H1 (cell line): ENCODE measurements around the gene LGALS9. TPM values are rescaled to one million over a fixed set of nuclear protein-coding genes. Genes with fewer than 3 reads are reported as not detected.

Experiments used
- CTCF ChIA-PET: fragments of 300-600 bp; sonication (Branson Sonifier 250); formaldehyde crosslinking; loops from one replicate; lab custom pipeline; 2021; ENCODE audit not compliant: partially characterized antibody; lab: Charles Lee
- POLR2A ChIA-PET: fragments of 300-600 bp; sonication (Branson Sonifier 250); formaldehyde crosslinking; loops from one replicate; lab custom pipeline; 2021; ENCODE audit warnings: inconsistent platforms; ENCODE audit not compliant: partially characterized antibody; lab: Charles Lee
- DNase-seq, 2 experiments: peaks; one replicate each; pipeline versions ENCODE4 v3.0.0 to v3.0.0-alpha.2; 2010 to 2022; ENCODE audit warnings: low spot score in 2 of 2, low read depth in 1 of 2, mixed read lengths in 1 of 2
- FAIRE-seq: peaks from 2 replicates; lab custom pipeline; 2011; peaks lifted over from hg19 to GRCh38; lab: Jason Lieb, UNC
- H2AFZ ChIP-seq: 2 replicates; pipeline ENCODE4 v1.8.1; 2012; ENCODE audit warnings: low read length, inconsistent platforms
- H2AK5ac ChIP-seq: 2 replicates; pipeline ENCODE4 v1.6.1; 2013; ENCODE audit warnings: low read depth, low read length
- H2BK120ac ChIP-seq: replicated peaks from 2 replicates; pipeline ENCODE3; 2013; ENCODE audit warnings: low read depth, low read length, inconsistent platforms
- H2BK12ac ChIP-seq: 2 replicates; pipeline ENCODE4 v1.6.1; 2013; ENCODE audit warnings: low read depth, low read length
- H2BK15ac ChIP-seq: 2 replicates; pipeline ENCODE4 v1.6.1; 2013; ENCODE audit warnings: low read length
- H2BK20ac ChIP-seq: 2 replicates; pipeline ENCODE4 v1.6.1; 2013; ENCODE audit warnings: low read length
- H2BK5ac ChIP-seq: 2 replicates; pipeline ENCODE4 v1.6.1; 2013; ENCODE audit warnings: low read depth, low read length
- H3K14ac ChIP-seq: 2 replicates; pipeline ENCODE4 v1.6.1; 2013; ENCODE audit warnings: inconsistent platforms; ENCODE audit not compliant: insufficient read length
- H3K18ac ChIP-seq: 2 replicates; pipeline ENCODE4 v1.6.1; 2013; ENCODE audit warnings: low read length; ENCODE audit errors: extremely low read depth
- H3K23ac ChIP-seq: 2 replicates; pipeline ENCODE4 v1.6.1; 2013; ENCODE audit warnings: inconsistent platforms; ENCODE audit not compliant: insufficient read length
- H3K23me2 ChIP-seq: 2 replicates; pipeline ENCODE4 v1.6.1; 2013; ENCODE audit warnings: low read depth, low read length
- H3K27ac ChIP-seq: 2 replicates; pipeline ENCODE4 v1.6.1; 2011; ENCODE audit warnings: low read depth, low read length, inconsistent platforms
- H3K27me3 ChIP-seq, 4 experiments: replicated peaks in 1 of 4; 1 replicate in 1 of 4; 2 replicates in 3 of 4; pipeline versions ENCODE4 v1.6.1 to v1.8.1; 2011 to 2013; ENCODE audit warnings: low read length in 3 of 4, mild to moderate bottlenecking in 3 of 4, inconsistent platforms in 2 of 4, mixed read lengths in 2 of 4, moderate library complexity in 1 of 4; ENCODE audit not compliant: control insufficient read depth in 3 of 4, insufficient read depth in 3 of 4; ENCODE audit errors: extremely low read depth in 1 of 4
- H3K36me3 ChIP-seq, 4 experiments: 2 replicates each; pipeline versions ENCODE4 v1.6.1 to v1.8.1; 2011 to 2013; ENCODE audit warnings: mild to moderate bottlenecking in 4 of 4, low read length in 3 of 4, moderate library complexity in 2 of 4, control low read depth in 1 of 4, inconsistent platforms in 1 of 4; ENCODE audit not compliant: insufficient read depth in 4 of 4, control insufficient read depth in 2 of 4
- H3K4ac ChIP-seq: replicated peaks from 2 replicates; pipeline ENCODE3; 2013; ENCODE audit warnings: low read length, low read depth, mixed read lengths, inconsistent platforms; ENCODE audit not compliant: insufficient read length
- H3K4me1 ChIP-seq, 4 experiments: replicated peaks in 1 of 4; 1 replicate in 1 of 4; 2 replicates in 3 of 4; pipeline versions ENCODE4 v1.6.1 to v1.8.1; 2011 to 2013; ENCODE audit warnings: low read length in 3 of 4, inconsistent platforms in 2 of 4, mixed read lengths in 1 of 4; ENCODE audit not compliant: insufficient read depth in 4 of 4, control insufficient read depth in 3 of 4
- H3K4me2 ChIP-seq, 2 experiments: 2 replicates each; pipeline versions ENCODE4 v1.6.1 to v1.8.1; 2011 to 2013; ENCODE audit warnings: low read depth in 2 of 2, low read length in 2 of 2, control low read depth in 1 of 2, inconsistent platforms in 1 of 2, mild to moderate bottlenecking in 1 of 2; ENCODE audit not compliant: insufficient read depth in 1 of 2
- H3K4me3 ChIP-seq, 4 experiments: fragments of 200-600, 300-600 bp in 1 of 4; sonication (generic), shearing (Covaris generic), sonication (Bioruptor Twin) in 1 of 4; 2 replicates each; pipeline versions ENCODE4 v1.5.1 to v1.8.1; 2011 to 2016; ENCODE audit warnings: low read length in 4 of 4, low read depth in 3 of 4, control low read depth in 2 of 4, inconsistent platforms in 2 of 4, mild to moderate bottlenecking in 2 of 4, mixed read lengths in 1 of 4, moderate library complexity in 1 of 4; ENCODE audit not compliant: insufficient read depth in 2 of 4; ENCODE audit errors: extremely low read depth in 1 of 4
- H3K56ac ChIP-seq: replicated peaks from 2 replicates; pipeline ENCODE3; 2013; ENCODE audit warnings: low read depth, mild to moderate bottlenecking, mixed read lengths, low read length, inconsistent platforms; ENCODE audit not compliant: insufficient read length
- H3K79me1 ChIP-seq: 2 replicates; pipeline ENCODE4 v1.6.1; 2013; ENCODE audit warnings: low read depth, low read length, control low read depth
- H3K79me2 ChIP-seq, 2 experiments: 2 replicates each; pipeline versions ENCODE4 v1.6.1 to v1.8.1; 2012 to 2013; ENCODE audit warnings: low read length in 2 of 2, mild to moderate bottlenecking in 2 of 2, inconsistent platforms in 1 of 2; ENCODE audit not compliant: insufficient read depth in 2 of 2, control insufficient read depth in 1 of 2
- H3K9ac ChIP-seq, 4 experiments: replicated peaks in 1 of 4; 1 replicate in 1 of 4; 2 replicates in 3 of 4; pipeline versions ENCODE4 v1.6.1 to v1.8.1; 2011 to 2013; ENCODE audit warnings: low read depth in 3 of 4, low read length in 3 of 4, control low read depth in 2 of 4, mild to moderate bottlenecking in 2 of 4, moderate library complexity in 2 of 4, inconsistent platforms in 1 of 4; ENCODE audit errors: extremely low read depth in 1 of 4
- H3K9me3 ChIP-seq, 2 experiments: 2 replicates each; pipeline versions ENCODE4 v1.6.1 to v1.8.1; 2012 to 2013; ENCODE audit warnings: mild to moderate bottlenecking in 2 of 2, moderate library complexity in 2 of 2, control low read depth in 1 of 2, inconsistent platforms in 1 of 2, low read depth in 1 of 2, low read length in 1 of 2, mixed read lengths in 1 of 2; ENCODE audit not compliant: insufficient read depth in 2 of 2
- H4K20me1 ChIP-seq, 2 experiments: replicated peaks in 1 of 2; 2 replicates each; pipeline versions ENCODE3 to v1.8.1; 2011 to 2013; ENCODE audit warnings: inconsistent platforms in 2 of 2, low read length in 2 of 2, mild to moderate bottlenecking in 1 of 2; ENCODE audit not compliant: insufficient read depth in 2 of 2, control insufficient read depth in 1 of 2
- H4K5ac ChIP-seq: 2 replicates; pipeline ENCODE4 v1.6.1; 2013; ENCODE audit warnings: low read length, low read depth, mixed read lengths, inconsistent platforms; ENCODE audit not compliant: insufficient read length
- H4K8ac ChIP-seq: 2 replicates; pipeline ENCODE4 v1.8.0; 2013; ENCODE audit warnings: mild to moderate bottlenecking, moderate library complexity, low read length, inconsistent platforms; ENCODE audit not compliant: insufficient read depth; ENCODE audit errors: extremely low read depth
- H4K91ac ChIP-seq: replicated peaks from 2 replicates; pipeline ENCODE3; 2013; ENCODE audit warnings: low read length, mixed read lengths, inconsistent platforms; ENCODE audit not compliant: insufficient read length
- ASH2L ChIP-seq: fragments of 200-600, 300-600 bp; sonication (generic); IDR thresholded peaks from one replicate; pipeline ENCODE4 v1.7.1; 2017; ENCODE audit warnings: low read length
- ATF2 ChIP-seq: IDR thresholded peaks from 2 replicates; pipeline ENCODE4 v1.6.1; 2012; ENCODE audit warnings: low read length, inconsistent platforms
- BACH1 ChIP-seq: IDR thresholded peaks from 2 replicates; pipeline ENCODE4 v1.6.1; 2012; ENCODE audit warnings: low read length, improper control_type of control experiment
- BRCA1 ChIP-seq: IDR thresholded peaks from 2 replicates; pipeline ENCODE4 v1.6.1; 2012; ENCODE audit warnings: low read depth, low read length, improper control_type of control experiment
- CREB1 ChIP-seq: IDR thresholded peaks from 2 replicates; pipeline ENCODE4 v1.6.1; 2012; ENCODE audit warnings: inconsistent platforms
- EGR1 ChIP-seq: IDR thresholded peaks from 2 replicates; pipeline ENCODE4 v1.6.1; 2011; ENCODE audit warnings: low read depth, low read length, borderline replicate concordance
- HDAC2 ChIP-seq, 2 experiments: fragments of 300-600 bp in 1 of 2; sonication (generic) in 1 of 2; IDR thresholded peaks; 2 replicates each; pipeline ENCODE4 v1.6.1; 2011 to 2012; ENCODE audit warnings: low read depth in 2 of 2, low read length in 2 of 2, mild to moderate bottlenecking in 2 of 2, moderate library complexity in 2 of 2, borderline replicate concordance in 1 of 2, inconsistent platforms in 1 of 2
- KDM4A ChIP-seq: IDR thresholded peaks from one replicate; pipeline ENCODE4 v1.7.1; 2012; ENCODE audit warnings: low read depth, mild to moderate bottlenecking, moderate library complexity, low read length, inconsistent platforms; ENCODE audit not compliant: severe bottlenecking
- NRF1 ChIP-seq: IDR thresholded peaks from 2 replicates; pipeline ENCODE4 v1.6.1; 2011; ENCODE audit warnings: mild to moderate bottlenecking, low read depth, low read length, improper control_type of control experiment
- SIX5 ChIP-seq: IDR thresholded peaks from 2 replicates; pipeline ENCODE4 v1.6.1; 2011; ENCODE audit warnings: mild to moderate bottlenecking, low read depth, low read length
- SP4 ChIP-seq: IDR thresholded peaks from 2 replicates; pipeline ENCODE4 v1.6.1; 2012; ENCODE audit warnings: low read length, inconsistent platforms
- TAF1 ChIP-seq: IDR thresholded peaks from 2 replicates; pipeline ENCODE4 v1.6.1; 2011; ENCODE audit warnings: mild to moderate bottlenecking, low read depth, low read length
- TCF12 ChIP-seq: IDR thresholded peaks from 2 replicates; pipeline ENCODE4 v1.6.1; 2011; ENCODE audit warnings: low read depth, mild to moderate bottlenecking, low read length
- TEAD4 ChIP-seq: IDR thresholded peaks from 2 replicates; pipeline ENCODE4 v1.6.1; 2012; ENCODE audit warnings: low read depth, low read length, inconsistent platforms, mixed read lengths
- WGBS, 2 experiments: shearing (Covaris generic) in 1 of 2; methylation state at CpG; one replicate each; pipeline versions ENCODE4 v1.1.6 to v1.1.7; 2013 to 2015; ENCODE audit warnings: low lambda C conversion rate in 2 of 2, mixed read lengths in 2 of 2, inconsistent platforms in 1 of 2, low coverage in 1 of 2, missing lambda C conversion rate in 1 of 2; ENCODE audit not compliant: insufficient replicate concordance in 2 of 2, insufficient coverage in 1 of 2, insufficient read length in 1 of 2; ENCODE audit errors: extremely low coverage in 1 of 2, missing lambda C conversion rate in 1 of 2; 5-methylcytosine and 5-hydroxymethylcytosine counted together
- polyA plus RNA-seq, 7 experiments: library from polyadenylated mRNA; depleted of rRNA in 3 of 7; stranded (reverse) in 5 of 7; unstranded in 2 of 7; fragments of >200 nt in 5 of 7; fragments of 200-250 nt in 2 of 7; gene quantifications; 1 replicate in 5 of 7; 2 replicates in 1 of 7; 4 replicates in 1 of 7; pipeline versions ENCODE4 v1.2.1 to v1.2.3, GENCODE V29; 2011 to 2013; ENCODE audit warnings: missing spikeins in 2 of 7, mixed read lengths in 2 of 7
- total RNA-seq: library from RNA; stranded (reverse); fragmentation: NEBNext Ultra II Directional; extraction: Animal tissue kit (Norgen Biotek cat#: 25700); gene quantifications from 2 replicates; pipeline ENCODE4 v1.2.1, GENCODE V29; 2021

Gene LGALS9
- total and polyA plus RNA-seq, 2 of the 8 experiments (the other 6 are each of a cell fraction or from before 2014, with no cell fraction given) = 0.95 to 1.7 TPM

GRCh38 chr17:27650836-27651235, 19.8 kb downstream of the LGALS9 start:
- POLR2A ChIA-PET = interaction anchor here (0.8 kb wide), 1 partner anchor 9 kb away, joined by 3 read pairs; no protein-coding TSS in a partner anchor
- no peak overlapping the region for H3K14ac ChIP-seq
- no peak overlapping the region for H2BK12ac ChIP-seq
- DNase-seq (no peak), FAIRE-seq (no peak)
- no peaks in the 10 kb centered on the region for H3K9me3 ChIP-seq
- no peaks in the 10 kb centered on the region for H3K23me2 ChIP-seq
- no peak overlapping the region for H2BK20ac ChIP-seq
- no peak overlapping the region for H3K9ac ChIP-seq
- no peaks in the 10 kb centered on the region for H4K20me1 ChIP-seq
- no peaks in the 10 kb centered on the region for H3K27me3 ChIP-seq
- H2BK15ac ChIP-seq = no peak overlapping the region
- H2AFZ ChIP-seq = no peak overlapping the region
- peak overlapping the region; percentile 35 for H4K91ac ChIP-seq
- 93% methylated on average over 7 of the region's 11 CpGs; no CpG with 5 or more reads in 1 of the 2 experiments for WGBS, 2 experiments
- H3K56ac ChIP-seq = no peak overlapping the region
- H3K4me3 ChIP-seq = no peak overlapping the region
- H3K23ac ChIP-seq = no peak overlapping the region
- no peak overlapping the region for H3K27ac ChIP-seq
- no peaks in the 10 kb centered on the region for H3K79me1 ChIP-seq
- H4K5ac ChIP-seq = no peak overlapping the region
- H3K36me3 ChIP-seq = no peaks in the 10 kb centered on the region
- no peak overlapping the region for H2AK5ac ChIP-seq
- H2BK120ac ChIP-seq = no peak overlapping the region
- peaks cover 0 to 4% (median 0%) of the 10 kb centered on the region in 4 experiments; a peak in 1 of 7 replicates for H3K4me1 ChIP-seq
- no peaks in the 10 kb centered on the region for H3K79me2 ChIP-seq
- H3K4me2 ChIP-seq = no peak overlapping the region
- peak overlapping the region; percentile 13; the same call in 1 of the 2 replicates for H2BK5ac ChIP-seq
- H3K18ac ChIP-seq = no peak overlapping the region
- no peak overlapping the region for H3K4ac ChIP-seq
- CTCF ChIA-PET = interaction anchor here (0.6 to 18.4 kb wide), 52 partner anchors 8 to 598 kb away, joined by 3 to 338 read pairs (median 4); partner anchors contain the start of genes KSR1 and LGALS9
- 0 out of 2 replicates have a peak overlapping the region, but pooled peaks have one; percentile 11 for H4K8ac ChIP-seq
- TF ChIP-seq BACH1 (no peak), BRCA1 (no peak), SP4 (no peak), SIX5 (no peak), TCF12 (no peak), EGR1 (no peak), TAF1 (no peak), CREB1 (no peak), HDAC2 (IDR thresholded peaks at IDR 0.05; ENCODE audit: borderline replicate concordance in 1 of 2, low read depth in 2 of 2, low read length in 2 of 2) (no peak), TEAD4 (no peak), ATF2 (no peak), ASH2L (no peak), NRF1 (no peak), KDM4A (no peak)
